Liver (tissue), 9 donors: ENCODE data around the gene PLAAT5. TPM values are rescaled to one million over a fixed set of nuclear protein-coding genes. Genes with fewer than 3 reads are reported as not detected.

ENCODE experiments used
- DNase-seq: peaks from one replicate; pipeline ENCODE4 v3.0.0-alpha.2; 2017; ENCODE audit warnings: low spot score
- H3K27ac ChIP-seq, 2 donors: one replicate each; pipeline ENCODE4 v1.7.0; 2013; ENCODE audit warnings: inconsistent platforms in 2 of 2, low read length in 2 of 2, control low read depth in 1 of 2, low read depth in 1 of 2, mild to moderate bottlenecking in 1 of 2
- H3K27me3 ChIP-seq, 4 donors: one replicate each; pipeline versions ENCODE4 v1.6.1 to v1.7.0; 2013; ENCODE audit warnings: low read length in 3 of 4, inconsistent platforms in 1 of 4, mild to moderate bottlenecking in 1 of 4, moderate library complexity in 1 of 4; ENCODE audit not compliant: control insufficient read depth in 4 of 4, insufficient read depth in 4 of 4
- H3K36me3 ChIP-seq, 4 donors: one replicate each; pipeline versions ENCODE4 v1.6.1 to v1.7.0; 2013; ENCODE audit warnings: low read length in 3 of 4, mild to moderate bottlenecking in 3 of 4, low read depth in 1 of 4, moderate library complexity in 1 of 4; ENCODE audit not compliant: control insufficient read depth in 4 of 4, insufficient read depth in 3 of 4
- H3K4me1 ChIP-seq, 4 donors: one replicate each; pipeline versions ENCODE4 v1.6.1 to v1.7.0; 2013; ENCODE audit warnings: low read length in 3 of 4, mild to moderate bottlenecking in 3 of 4, moderate library complexity in 1 of 4; ENCODE audit not compliant: control insufficient read depth in 4 of 4, insufficient read depth in 4 of 4
- H3K4me3 ChIP-seq, 3 donors: one replicate each; pipeline versions ENCODE4 v1.6.1 to v1.7.0; 2013; ENCODE audit warnings: low read length in 3 of 3, control low read depth in 1 of 3, low read depth in 1 of 3, mild to moderate bottlenecking in 1 of 3
- H3K9ac ChIP-seq, 2 donors: one replicate each; pipeline ENCODE4 v1.7.0; 2013; ENCODE audit warnings: low read length in 2 of 2, mild to moderate bottlenecking in 2 of 2, moderate library complexity in 2 of 2, control low read depth in 1 of 2, low read depth in 1 of 2
- H3K9me3 ChIP-seq, 4 donors: one replicate each; pipeline versions ENCODE4 v1.6.1 to v1.7.0; 2013; ENCODE audit warnings: low read length in 3 of 4; ENCODE audit not compliant: control insufficient read depth in 4 of 4
- ATF3 ChIP-seq: IDR thresholded peaks from 2 replicates; pipeline ENCODE4 v1.6.1; 2016; ENCODE audit warnings: antibody characterized with exemption
- CTCF ChIP-seq: fragments of 150-350 bp; IDR thresholded peaks from 2 replicates; pipeline ENCODE4 v1.5.1; 2017; ENCODE audit warnings: improper control_type of control experiment, low read depth, low read length; ENCODE audit not compliant: missing input control
- EGR1 ChIP-seq, 2 donors: IDR thresholded peaks; 2 replicates each; pipeline ENCODE4 v1.6.1; 2016 to 2018; ENCODE audit warnings: antibody characterized with exemption in 2 of 2, low read depth in 2 of 2
- FOXA1 ChIP-seq: IDR thresholded peaks from 2 replicates; pipeline ENCODE4 v1.6.1; 2016; ENCODE audit warnings: antibody characterized with exemption
- FOXA2 ChIP-seq: IDR thresholded peaks from 2 replicates; pipeline ENCODE4 v1.6.1; 2016; ENCODE audit warnings: antibody characterized with exemption
- GABPA ChIP-seq, 2 donors: IDR thresholded peaks in 1 of 2; conservative IDR thresholded peaks in 1 of 2; 2 replicates each; pipeline ENCODE4 v1.6.1; 2016; ENCODE audit warnings: antibody characterized with exemption in 2 of 2, mild to moderate bottlenecking in 1 of 2, moderate library complexity in 1 of 2
- HNF4A ChIP-seq, 2 donors: conservative IDR thresholded peaks; 2 replicates each; pipeline ENCODE4 v1.6.1; 2016; ENCODE audit warnings: antibody characterized with exemption in 2 of 2, mild to moderate bottlenecking in 2 of 2
- HNF4G ChIP-seq: IDR thresholded peaks from 2 replicates; pipeline ENCODE4 v1.6.1; 2016; ENCODE audit warnings: antibody characterized with exemption
- JUND ChIP-seq, 2 donors: IDR thresholded peaks; 2 replicates each; pipeline ENCODE4 v1.6.1; 2016; ENCODE audit warnings: antibody characterized with exemption in 2 of 2
- MAX ChIP-seq: IDR thresholded peaks from 2 replicates; pipeline ENCODE4 v1.6.1; 2016; ENCODE audit warnings: antibody characterized with exemption
- NR2F2 ChIP-seq: IDR thresholded peaks from 2 replicates; pipeline ENCODE4 v1.6.1; 2016; ENCODE audit warnings: antibody characterized with exemption
- RAD21 ChIP-seq, 2 donors: IDR thresholded peaks; 2 replicates each; pipeline ENCODE4 v1.6.1; 2016; ENCODE audit warnings: antibody characterized with exemption in 2 of 2, mild to moderate bottlenecking in 2 of 2
- REST ChIP-seq: IDR thresholded peaks from 2 replicates; pipeline ENCODE4 v1.6.1; 2016; ENCODE audit warnings: antibody characterized with exemption, mild to moderate bottlenecking
- RXRA ChIP-seq, 2 donors: IDR thresholded peaks; 2 replicates each; pipeline ENCODE4 v1.6.1; 2017 to 2018; ENCODE audit warnings: antibody characterized with exemption in 2 of 2, mild to moderate bottlenecking in 1 of 2
- SP1 ChIP-seq: IDR thresholded peaks from 2 replicates; pipeline ENCODE4 v1.6.1; 2018; ENCODE audit warnings: antibody characterized with exemption, mild to moderate bottlenecking
- TAF1 ChIP-seq: conservative IDR thresholded peaks from 2 replicates; pipeline ENCODE4 v1.6.1; 2016; ENCODE audit warnings: antibody characterized with exemption, mild to moderate bottlenecking
- YY1 ChIP-seq: IDR thresholded peaks from 2 replicates; pipeline ENCODE4 v1.6.1; 2016; ENCODE audit warnings: antibody characterized with exemption, mild to moderate bottlenecking
- ZBTB33 ChIP-seq: IDR thresholded peaks from 2 replicates; pipeline ENCODE4 v1.6.1; 2016; ENCODE audit warnings: antibody characterized with exemption
- WGBS: extraction: QIAGEN DNeasy Blood & Tissue Kit; methylation state at CpG from one replicate; pipeline ENCODE4 v1.1.7; 2013; 5-methylcytosine and 5-hydroxymethylcytosine counted together
- polyA plus RNA-seq, 2 donors: library from polyadenylated mRNA; stranded (reverse) in 1 of 2; unstranded in 1 of 2; fragments of 200-250 nt in 1 of 2; fragments of >200 nt in 1 of 2; fragmentation: Nextera tagmentation in 1 of 2; extraction: Ambion mirVana in 1 of 2; gene quantifications; one replicate each; pipeline versions ENCODE4 v1.2.1 to v1.2.3, GENCODE V29; 2013 to 2015
- total RNA-seq, 2 donors: library from RNA; depleted of rRNA; stranded (reverse); fragments of >200 nt; gene quantifications; one replicate each; pipeline ENCODE4 v1.2.3, GENCODE V29; 2014
- donor health status: healthy.
- donor health status: healthy.
- donor health status: healthy.
- donor health status: healthy.
- donor health status: healthy.

The PLAAT5 gene
- total and polyA plus RNA-seq, 4 donors = 0.03 to 1.4 TPM; not detected in 2

GRCh38 chr11:63502252-63502820 lies 11.4 kb upstream of the PLAAT5 start:
- WGBS = 77% methylated on average over 2 of the region's 2 CpGs
- Histone ChIP-seq H3K4me1 (peaks cover 12 to 35% (median 25%) of the 10 kb centered on the region in 4 donors), H3K9me3 (peaks cover 0 to 4% (median 2%) of the 10 kb centered on the region in 4 donors), H3K27ac (no peak overlapping the region), H3K36me3 (no peaks in the 10 kb centered on the region), H3K4me3 (no peak overlapping the region), H3K9ac (no peak overlapping the region), H3K27me3 (no peaks in the 10 kb centered on the region)
- TF ChIP-seq RAD21 (IDR thresholded peaks at IDR 0.05) (no peak), YY1 (no peak), EGR1 (IDR thresholded peaks at IDR 0.05; ENCODE audit: low read depth in 2 of 2) (no peak), JUND (IDR thresholded peaks at IDR 0.05) (no peak), FOXA1 (no peak), TAF1 (no peak), FOXA2 (no peak), GABPA (IDR thresholded peaks at IDR 0.05 in 1 of 2, conservative IDR thresholded peaks at IDR 0.05 in 1 of 2) (no peak), REST (no peak)
- DNase-seq = no peak

GRCh38 chr11:63501236-63501635 lies 10.3 kb upstream of the PLAAT5 start:
- Histone ChIP-seq H3K4me3 (no peak overlapping the region), H3K27ac (no peak overlapping the region), H3K27me3 (no peaks in the 10 kb centered on the region), H3K9ac (no peak overlapping the region), H3K9me3 (peaks cover 0 to 4% (median 2%) of the 10 kb centered on the region in 4 donors), H3K36me3 (no peaks in the 10 kb centered on the region), H3K4me1 (peaks cover 12 to 35% (median 24%) of the 10 kb centered on the region in 4 donors)
- no peak for TF ChIP-seq CTCF
- TF ChIP-seq ATF3 = no peak
- no peak for TF ChIP-seq JUND (IDR thresholded peaks at IDR 0.05)
- no peak for TF ChIP-seq FOXA1
- no peak for TF ChIP-seq EGR1 (IDR thresholded peaks at IDR 0.05; ENCODE audit: low read depth in 2 of 2)
- TF ChIP-seq RAD21 (IDR thresholded peaks at IDR 0.05) = no peak
- no peak for TF ChIP-seq SP1
- no peak for TF ChIP-seq TAF1
- no peak for TF ChIP-seq FOXA2
- TF ChIP-seq YY1 = no peak
- no peak for TF ChIP-seq HNF4G
- TF ChIP-seq ZBTB33 = no peak
- no peak for TF ChIP-seq RXRA (IDR thresholded peaks at IDR 0.05)
- no peak for TF ChIP-seq MAX
- TF ChIP-seq HNF4A (conservative IDR thresholded peaks at IDR 0.05) = no peak
- no peak for TF ChIP-seq REST
- no peak for TF ChIP-seq GABPA (IDR thresholded peaks at IDR 0.05 in 1 of 2, conservative IDR thresholded peaks at IDR 0.05 in 1 of 2)
- TF ChIP-seq NR2F2 = no peak
- no peak for DNase-seq
- 29% methylated on average over 1 of the region's 1 CpG for WGBS
